ENCODE results near the gene ADARB2.
A peak's percentile ranks its signal among the peaks of the same experiment; 100 is the strongest.

ADARB2 gene

GRCh38 chr10:1289591-1289990, 447.7 kb downstream of the ADARB2 start:
- no peak for DNase-seq (ENCODE audit: low spot score in 2 of 2)
- no peak overlapping the region for H3K4me3 Mint-ChIP-seq
- no peak for ATAC-seq
- H3K4me1 Mint-ChIP-seq: no peaks in the 10 kb centered on the region
- no peaks in the 10 kb centered on the region for H3K36me3 Mint-ChIP-seq
- H3K9me3 Mint-ChIP-seq: no peaks in the 10 kb centered on the region
- H3K27ac Mint-ChIP-seq: no peak overlapping the region

DNA sequence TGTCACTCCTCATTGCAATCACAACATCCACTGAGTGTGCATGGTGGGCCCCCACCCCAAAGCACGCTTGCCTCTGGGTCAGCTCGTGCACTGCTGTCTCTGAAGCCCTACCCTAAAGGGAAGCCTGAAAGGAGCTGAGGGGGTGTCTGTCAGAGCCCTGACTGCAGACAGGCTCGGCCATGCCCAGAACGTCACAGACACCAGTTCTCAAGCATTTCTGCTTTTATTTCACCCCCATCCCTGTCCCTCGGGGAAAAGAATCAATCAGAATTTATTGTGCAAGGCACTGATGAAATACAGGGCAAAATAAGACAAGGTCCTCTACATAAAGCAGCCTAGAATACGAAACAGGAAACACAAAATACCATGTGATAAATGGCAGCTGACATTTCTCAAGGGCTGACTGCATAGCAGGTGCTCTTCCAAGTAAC, 449.3 kb downstream of the ADARB2 start:
- Mint-ChIP-seq H3K36me3 (no peaks in the 10 kb centered on the region), H3K9me3 (no peaks in the 10 kb centered on the region), H3K4me1 (no peaks in the 10 kb centered on the region), H3K4me3 (no peak overlapping the region), H3K27ac (peak overlapping the region; percentile 37)
- no peak for ATAC-seq
- no peak for DNase-seq (ENCODE audit: low spot score in 2 of 2)

GRCh38 chr10:1287487-1287886, 449.8 kb downstream of the ADARB2 start:
- no peaks in the 10 kb centered on the region for H3K36me3 Mint-ChIP-seq
- H3K4me3 Mint-ChIP-seq: no peak overlapping the region
- DNase-seq (ENCODE audit: low spot score in 2 of 2) (no peak), ATAC-seq (no peak)
- no peaks in the 10 kb centered on the region for H3K9me3 Mint-ChIP-seq
- peak overlapping the region; percentile 37 for H3K27ac Mint-ChIP-seq
- no peaks in the 10 kb centered on the region for H3K4me1 Mint-ChIP-seq

DNA sequence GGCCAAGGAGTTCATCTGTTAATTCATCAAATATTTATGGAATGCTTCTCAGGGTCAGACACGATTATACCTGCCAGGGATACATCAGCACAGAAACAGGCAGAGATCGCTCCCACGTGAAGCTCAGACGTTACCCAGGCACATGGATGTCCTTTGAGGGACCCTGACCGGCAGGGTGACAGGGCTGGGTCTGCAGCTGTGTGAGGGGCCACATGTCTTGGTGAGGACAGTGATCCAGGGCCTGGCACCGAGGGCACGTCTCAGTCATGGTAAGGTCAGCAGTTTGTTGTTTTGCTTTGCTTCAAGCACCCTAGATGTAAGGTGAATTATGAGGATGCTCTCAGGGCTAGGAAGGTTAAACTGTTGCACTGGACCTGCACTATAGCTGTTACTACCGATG, 453.2 kb downstream of the ADARB2 start:
- peak in 1 of 2 donors; percentile 22 for DNase-seq (ENCODE audit: low spot score in 2 of 2)
- no peak overlapping the region for H3K4me3 Mint-ChIP-seq
- no peaks in the 10 kb centered on the region for H3K9me3 Mint-ChIP-seq
- H3K4me1 Mint-ChIP-seq: no peaks in the 10 kb centered on the region
- H3K36me3 Mint-ChIP-seq: no peaks in the 10 kb centered on the region
- ATAC-seq: no peak
- peak overlapping the region; percentile 20 for H3K27ac Mint-ChIP-seq

DNA sequence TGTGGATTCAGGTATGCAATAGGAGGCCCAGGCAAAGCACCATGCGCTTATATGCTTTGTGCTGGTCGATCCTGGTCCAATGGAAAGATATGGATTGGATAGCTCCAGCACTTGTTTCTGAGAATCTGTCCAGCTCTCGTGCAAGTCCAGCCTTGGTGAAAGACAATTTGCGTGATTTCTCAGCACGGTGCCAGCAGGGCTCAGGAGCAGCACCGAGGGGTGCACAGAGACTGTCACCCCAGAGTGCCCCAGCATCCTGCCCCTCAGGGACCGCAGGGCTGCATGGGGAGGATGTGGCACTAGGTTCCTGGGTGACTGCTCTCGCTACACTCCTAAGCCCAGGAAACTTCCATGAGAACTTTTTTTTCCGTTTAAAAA, 455.9 kb downstream of the ADARB2 start:
- no peak for ATAC-seq
- peak in 1 of 2 donors; percentile 43 for DNase-seq (ENCODE audit: low spot score in 2 of 2)
- H3K4me1 Mint-ChIP-seq: no peaks in the 10 kb centered on the region
- no peaks in the 10 kb centered on the region for H3K36me3 Mint-ChIP-seq
- no peak overlapping the region for H3K27ac Mint-ChIP-seq
- no peaks in the 10 kb centered on the region for H3K9me3 Mint-ChIP-seq
- H3K4me3 Mint-ChIP-seq: no peak overlapping the region

DNA sequence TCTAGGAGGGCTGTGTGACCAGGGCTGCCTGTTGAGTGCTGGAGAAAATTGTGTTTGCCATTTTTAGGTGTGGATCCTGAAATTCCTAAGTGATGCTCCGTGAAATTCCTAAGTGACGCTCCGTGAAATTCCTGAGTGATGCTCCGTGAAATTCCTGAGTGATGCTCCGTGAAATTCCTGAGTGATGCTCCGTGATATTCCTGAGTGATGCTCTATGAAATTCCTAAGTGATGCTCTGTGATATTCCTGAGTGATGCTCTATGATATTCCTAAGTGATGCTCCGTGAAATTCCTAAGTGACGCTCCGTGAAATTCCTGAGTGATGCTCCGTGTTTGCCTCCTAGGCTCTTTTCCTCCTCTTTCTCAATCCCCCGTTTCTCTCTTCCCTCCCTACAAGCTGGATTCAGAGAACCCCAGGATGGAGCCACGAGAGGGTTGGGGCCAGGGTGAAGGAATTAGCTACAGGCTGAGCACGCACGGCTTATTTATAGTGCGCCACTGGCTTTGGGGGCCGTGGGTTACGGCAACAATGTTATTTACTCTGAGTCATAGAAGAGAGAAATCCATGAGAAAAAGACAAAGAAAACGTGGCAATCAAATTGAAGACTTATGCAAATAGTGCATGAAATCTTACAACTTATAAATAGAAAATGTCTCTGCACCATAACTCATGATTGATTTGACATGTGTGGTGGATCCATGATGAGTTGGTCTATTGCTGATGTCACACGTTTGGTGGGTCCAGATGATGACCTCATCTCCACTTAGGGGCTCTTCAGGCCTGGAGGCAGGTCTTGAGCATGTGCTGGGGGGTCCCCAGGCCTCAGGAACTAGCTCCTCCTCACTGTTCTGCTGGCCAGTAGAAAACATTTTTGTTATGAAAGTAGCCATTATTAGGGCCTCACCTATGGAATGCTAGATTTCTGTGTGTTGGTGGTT, 456.6 kb downstream of the ADARB2 start:
- ATAC-seq: no peak

GRCh38 chr10:1278306-1278705, 459.0 kb downstream of the ADARB2 start:
- H3K36me3 Mint-ChIP-seq: no peaks in the 10 kb centered on the region
- ATAC-seq (no peak), DNase-seq (ENCODE audit: low spot score in 2 of 2) (no peak)
- no peaks in the 10 kb centered on the region for H3K4me1 Mint-ChIP-seq
- no peak overlapping the region for H3K27ac Mint-ChIP-seq
- H3K9me3 Mint-ChIP-seq: no peaks in the 10 kb centered on the region
- H3K4me3 Mint-ChIP-seq: no peak overlapping the region

More for the DNA sequence above, 456.6 kb downstream of the ADARB2 start:
- DNase-seq (ENCODE audit: low spot score in 2 of 2): peak in 1 of 2 donors; percentile 41
- Mint-ChIP-seq H3K4me1 (no peaks in the 10 kb centered on the region), H3K27ac (no peak overlapping the region), H3K36me3 (no peaks in the 10 kb centered on the region), H3K9me3 (no peaks in the 10 kb centered on the region), H3K4me3 (no peak overlapping the region)

DNA sequence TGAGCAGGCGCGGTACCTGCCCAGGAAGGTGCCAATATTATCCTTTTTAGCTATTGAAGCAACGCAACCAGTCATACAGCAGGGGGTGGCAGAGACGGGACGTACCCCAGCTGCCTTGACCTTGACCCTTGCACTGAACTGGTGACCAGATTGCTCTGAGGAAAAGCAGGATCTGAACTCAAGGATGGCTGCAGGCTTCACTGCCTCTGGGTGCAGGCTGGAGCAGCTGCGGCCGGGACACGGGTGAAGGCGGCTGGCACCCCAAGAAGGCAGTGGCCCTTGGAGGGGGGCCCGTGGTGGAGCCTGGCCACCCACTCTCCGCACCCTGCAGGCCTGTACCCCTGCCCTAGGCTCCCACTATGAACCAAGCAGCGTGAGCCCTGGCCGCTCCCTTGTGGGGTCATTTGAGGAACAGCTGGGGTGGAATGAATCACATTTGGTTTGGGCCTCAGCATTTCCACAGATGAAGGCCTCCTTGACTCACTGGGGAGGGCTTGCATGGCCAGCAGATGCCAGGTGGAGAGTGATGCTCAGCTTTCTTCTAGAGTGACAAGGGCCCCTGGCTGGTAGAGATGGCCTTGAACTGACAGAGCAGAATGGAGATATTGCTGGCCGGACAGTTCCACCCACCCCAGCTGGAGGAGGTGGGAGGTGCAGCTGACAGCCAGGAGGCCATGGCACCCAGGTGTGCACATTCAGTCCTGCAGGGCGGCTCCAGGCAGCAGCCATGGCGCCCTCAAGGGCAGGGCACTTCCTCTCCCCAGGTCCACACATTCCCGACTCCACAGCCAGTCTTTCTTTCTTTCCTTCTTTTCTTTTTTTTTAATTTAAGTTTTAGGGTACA, 462.4 kb downstream of the ADARB2 start:
- peak in 1 of 2 donors; percentile 26 for DNase-seq (ENCODE audit: low spot score in 2 of 2)
- no peaks in the 10 kb centered on the region for H3K9me3 Mint-ChIP-seq
- H3K36me3 Mint-ChIP-seq: no peaks in the 10 kb centered on the region
- ATAC-seq: peak; percentile 6
- no peak overlapping the region for H3K27ac Mint-ChIP-seq
- no peaks in the 10 kb centered on the region for H3K4me1 Mint-ChIP-seq
- H3K4me3 Mint-ChIP-seq: no peak overlapping the region

DNA sequence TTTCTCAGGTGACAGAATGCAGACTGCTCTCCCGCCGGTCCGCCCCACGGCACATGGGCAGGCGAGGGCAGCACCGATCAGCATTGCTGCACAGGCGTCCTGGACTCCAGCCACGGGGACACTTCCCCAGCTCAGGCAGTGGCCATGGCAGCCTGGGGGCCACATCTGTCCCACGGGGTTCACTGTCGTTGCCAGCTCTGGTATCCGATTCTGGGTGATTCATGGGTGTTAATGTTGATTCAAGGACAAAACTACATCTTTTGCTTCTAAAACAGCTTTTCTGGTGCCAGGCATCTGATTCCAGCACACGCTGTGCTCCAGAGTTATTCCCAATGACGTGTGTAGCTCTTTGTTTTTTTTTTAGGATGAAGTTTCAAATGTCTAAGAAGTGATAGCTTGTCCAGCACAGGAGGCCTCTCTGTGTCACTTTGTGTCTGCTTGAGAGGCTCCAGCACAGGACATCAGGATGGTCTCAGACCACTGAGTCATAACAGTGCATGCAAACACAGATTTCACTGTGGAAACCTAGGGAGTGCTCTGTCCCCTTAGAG, 463.1 kb downstream of the ADARB2 start:
- no peak for ATAC-seq
- H3K27ac Mint-ChIP-seq: no peak overlapping the region
- H3K9me3 Mint-ChIP-seq: no peaks in the 10 kb centered on the region
- H3K4me1 Mint-ChIP-seq: no peaks in the 10 kb centered on the region
- DNase-seq (ENCODE audit: low spot score in 2 of 2): peak in 1 of 2 donors; percentile 26
- H3K36me3 Mint-ChIP-seq: no peaks in the 10 kb centered on the region
- no peak overlapping the region for H3K4me3 Mint-ChIP-seq

- Mint-ChIP-seq H3K27ac (no peak overlapping the region), H3K4me1 (no peaks in the 10 kb centered on the region), H3K9me3 (no peaks in the 10 kb centered on the region), H3K36me3 (no peaks in the 10 kb centered on the region), H3K4me3 (no peak overlapping the region)
- ATAC-seq: no peak
- DNase-seq (ENCODE audit: low spot score in 2 of 2): peak in 1 of 2 donors; percentile 36
These were observed 463.8 kb downstream of the ADARB2 start for GRCh38 chr10:1273372-1274105.

DNA sequence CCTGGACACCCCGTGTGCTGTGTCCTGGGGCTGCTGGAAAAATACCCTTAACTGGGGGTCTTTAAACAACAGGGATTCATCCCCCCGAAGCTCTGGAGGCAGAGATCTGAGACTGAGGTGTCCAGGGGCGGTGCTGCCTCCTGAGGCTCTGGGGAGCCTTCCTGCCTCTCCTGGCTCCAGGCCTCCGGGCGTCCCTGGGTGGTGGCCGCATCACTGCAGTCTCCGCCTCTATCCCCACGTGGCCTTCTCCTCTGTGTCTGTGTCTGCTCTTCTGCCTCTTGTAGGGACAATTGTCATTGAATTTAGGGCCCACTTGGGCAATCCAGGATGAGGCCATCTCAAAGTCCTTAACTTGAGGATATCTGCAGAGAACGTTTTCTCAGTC, 464.6 kb downstream of the ADARB2 start:
- no peak for ATAC-seq
- DNase-seq (ENCODE audit: low spot score in 2 of 2): peak in 1 of 2 donors; percentile 34
- Mint-ChIP-seq H3K36me3 (no peaks in the 10 kb centered on the region), H3K4me1 (no peaks in the 10 kb centered on the region), H3K9me3 (no peaks in the 10 kb centered on the region), H3K4me3 (no peak overlapping the region), H3K27ac (no peak overlapping the region)

DNA sequence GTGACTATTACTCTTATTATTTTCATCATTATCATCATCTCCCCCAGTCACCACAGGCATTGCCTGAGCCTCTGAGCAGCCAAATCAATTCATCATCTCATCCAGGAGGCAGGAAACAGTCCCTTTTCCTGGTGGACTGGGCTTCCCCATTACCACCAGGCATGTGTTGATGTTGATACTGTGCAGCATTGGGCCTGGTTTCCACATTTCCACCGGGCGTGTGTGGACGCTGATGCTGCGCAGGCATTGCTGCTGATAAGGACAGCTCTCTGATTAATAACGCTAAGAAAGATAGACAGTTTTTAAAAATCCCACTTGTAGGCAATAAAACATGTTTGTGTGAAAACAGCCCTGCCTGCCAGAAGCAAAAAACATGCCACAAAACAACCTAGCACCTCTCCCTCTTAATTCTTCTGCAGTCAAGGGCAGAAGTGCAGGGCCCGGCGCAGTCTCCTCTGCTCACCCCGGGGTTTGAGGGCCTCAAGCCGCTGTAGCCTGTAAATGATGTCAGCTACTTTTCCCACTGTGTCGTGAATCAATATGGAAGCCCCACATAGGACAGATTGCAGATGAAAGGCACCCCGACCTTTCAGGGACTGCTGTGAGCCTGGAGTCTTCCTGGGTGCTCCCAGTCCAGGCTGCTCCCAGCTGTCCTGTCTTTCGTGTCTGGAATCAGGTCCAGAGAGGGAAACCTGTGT, 465.1 kb downstream of the ADARB2 start:
- Mint-ChIP-seq H3K4me1 (no peaks in the 10 kb centered on the region), H3K27ac (no peak overlapping the region), H3K36me3 (no peaks in the 10 kb centered on the region), H3K4me3 (no peak overlapping the region), H3K9me3 (no peaks in the 10 kb centered on the region)
- no peak for DNase-seq (ENCODE audit: low spot score in 2 of 2)
- no peak for ATAC-seq

DNA sequence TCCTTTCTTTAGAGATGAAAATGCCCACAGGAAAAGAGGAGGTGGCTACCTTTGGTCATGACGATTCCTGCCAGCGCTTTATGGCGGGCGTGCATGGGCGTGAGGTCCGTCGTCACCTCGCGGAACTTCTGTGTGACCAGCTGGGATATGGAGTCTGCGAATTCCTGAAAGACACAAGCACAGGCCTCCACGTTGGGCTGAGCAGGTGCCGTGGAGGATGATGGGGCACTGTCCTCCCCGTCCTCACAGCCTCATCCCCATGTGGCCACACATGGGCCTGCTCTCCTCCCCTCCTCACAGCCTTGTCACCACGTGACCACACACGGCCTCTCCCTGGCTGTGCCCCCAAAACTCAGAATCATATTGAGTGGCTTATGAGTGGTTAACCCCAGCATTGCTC, 466.4 kb downstream of the ADARB2 start:
- H3K4me1 Mint-ChIP-seq: no peaks in the 10 kb centered on the region
- DNase-seq (ENCODE audit: low spot score in 2 of 2): peak in 1 of 2 donors; percentile 22
- ATAC-seq: no peak

GRCh38 chr10:1270490-1270889, 466.8 kb downstream of the ADARB2 start:
- H3K4me1 Mint-ChIP-seq: no peaks in the 10 kb centered on the region
- no peak overlapping the region for H3K27ac Mint-ChIP-seq
- H3K9me3 Mint-ChIP-seq: no peaks in the 10 kb centered on the region
- H3K4me3 Mint-ChIP-seq: no peak overlapping the region
- DNase-seq (ENCODE audit: low spot score in 2 of 2) (peak in 1 of 2 donors; percentile 10), ATAC-seq (no peak)
- H3K36me3 Mint-ChIP-seq: no peaks in the 10 kb centered on the region

More for the DNA sequence above, 466.4 kb downstream of the ADARB2 start:
- H3K4me3 Mint-ChIP-seq: no peak overlapping the region
- H3K27ac Mint-ChIP-seq: no peak overlapping the region
- H3K9me3 Mint-ChIP-seq: no peaks in the 10 kb centered on the region
- no peaks in the 10 kb centered on the region for H3K36me3 Mint-ChIP-seq
